ENCODE data around the gene OR2A42.
"Not testable (repeated sequence)": the region's sequence is repeated elsewhere in the genome, so short reads cannot be mapped to it uniquely, and the experiment has no call there.

- not testable (repeated sequence) for TF ChIP-seq CTCF (conservative IDR thresholded peaks at IDR 0.05; ENCODE audit: low read length); EZH2phosphoT487 (IDR thresholded peaks at IDR 0.05; ENCODE audit: borderline replicate concordance, low read depth, low read length)
Observed at GRCh38 chr7:144238530-144239082, 799 bp downstream of the OR2A42 start.
